Measurements from ENCODE around the gene NTSR1.
A peak's percentile ranks its signal among the peaks of the same experiment; 100 is the strongest.

NTSR1 gene

GRCh38 chr20:62685781-62686555 is 22.7 kb upstream of the NTSR1 start:
- peak; percentile 46 for DNase-seq
- Histone ChIP-seq H3K9me3 (no peaks in the 10 kb centered on the region), H3K4me3 (ENCODE audit: low read depth, low read length) (no peak overlapping the region), H3K27me3 (no peaks in the 10 kb centered on the region), H3K36me3 (no peaks in the 10 kb centered on the region), H3K4me1 (peaks cover 6% of the 10 kb centered on the region; the same call in 1 of the 2 replicates)
- TF ChIP-seq, protein P1, sequence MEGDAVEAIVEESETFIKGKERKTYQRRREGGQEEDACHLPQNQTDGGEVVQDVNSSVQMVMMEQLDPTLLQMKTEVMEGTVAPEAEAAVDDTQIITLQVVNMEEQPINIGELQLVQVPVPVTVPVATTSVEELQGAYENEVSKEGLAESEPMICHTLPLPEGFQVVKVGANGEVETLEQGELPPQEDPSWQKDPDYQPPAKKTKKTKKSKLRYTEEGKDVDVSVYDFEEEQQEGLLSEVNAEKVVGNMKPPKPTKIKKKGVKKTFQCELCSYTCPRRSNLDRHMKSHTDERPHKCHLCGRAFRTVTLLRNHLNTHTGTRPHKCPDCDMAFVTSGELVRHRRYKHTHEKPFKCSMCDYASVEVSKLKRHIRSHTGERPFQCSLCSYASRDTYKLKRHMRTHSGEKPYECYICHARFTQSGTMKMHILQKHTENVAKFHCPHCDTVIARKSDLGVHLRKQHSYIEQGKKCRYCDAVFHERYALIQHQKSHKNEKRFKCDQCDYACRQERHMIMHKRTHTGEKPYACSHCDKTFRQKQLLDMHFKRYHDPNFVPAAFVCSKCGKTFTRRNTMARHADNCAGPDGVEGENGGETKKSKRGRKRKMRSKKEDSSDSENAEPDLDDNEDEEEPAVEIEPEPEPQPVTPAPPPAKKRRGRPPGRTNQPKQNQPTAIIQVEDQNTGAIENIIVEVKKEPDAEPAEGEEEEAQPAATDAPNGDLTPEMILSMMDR (IDR thresholded peaks at IDR 0.05; ENCODE audit: low read depth, low read length) = no peak

DNA sequence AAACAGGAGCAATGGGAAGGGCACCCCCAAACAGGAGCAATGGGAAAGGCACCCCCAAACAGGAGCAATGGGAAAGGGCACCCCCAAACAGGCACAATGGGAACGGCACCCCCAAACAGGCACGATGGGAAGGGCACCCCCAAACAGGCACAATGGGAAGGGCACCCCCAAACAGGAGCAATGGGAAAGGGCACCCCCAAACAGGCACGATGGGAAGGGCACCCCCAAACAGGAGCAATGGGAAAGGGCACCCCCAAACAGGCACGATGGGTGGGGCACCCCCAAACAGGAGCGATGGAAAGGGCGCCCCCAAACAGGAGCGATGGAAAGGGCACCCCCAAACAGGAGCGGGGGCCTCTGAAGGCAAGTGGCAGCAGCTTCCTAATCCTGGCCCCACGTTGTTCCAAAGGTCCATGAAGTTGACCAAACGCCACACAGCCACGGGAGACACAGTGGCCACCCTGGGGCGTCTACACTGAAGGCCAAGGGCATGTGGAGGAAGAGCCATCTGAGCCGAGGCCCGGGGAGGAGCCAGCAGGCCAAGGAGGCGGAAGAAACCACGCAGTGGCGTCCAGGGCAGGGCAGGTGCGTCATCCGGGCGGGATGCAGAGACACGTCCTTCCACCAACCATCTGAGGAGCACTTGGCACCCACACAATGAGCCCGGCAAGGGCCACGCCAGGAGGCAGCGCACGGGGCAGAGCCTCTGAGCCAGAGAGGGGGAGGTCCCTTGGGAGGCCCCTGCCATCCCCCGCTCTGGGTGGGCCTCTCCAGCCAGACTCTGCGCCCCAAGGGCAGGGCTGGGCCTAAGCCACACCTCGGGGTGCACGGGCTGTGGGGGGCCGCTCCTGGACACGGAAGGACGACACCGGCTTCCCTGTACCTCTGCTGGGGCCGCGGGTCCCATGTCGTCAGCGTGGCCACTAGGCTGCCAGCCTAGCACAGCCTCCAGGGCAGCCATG is 21.5 kb upstream of the NTSR1 start:
- no peak for DNase-seq
- no peaks in the 10 kb centered on the region for H3K36me3 ChIP-seq
- H3K27me3 ChIP-seq = no peaks in the 10 kb centered on the region
- TF ChIP-seq, protein P1 (IDR thresholded peaks at IDR 0.05; ENCODE audit: low read depth, low read length) = no peak
- H3K4me3 ChIP-seq (ENCODE audit: low read depth, low read length) = no peak overlapping the region
- no peaks in the 10 kb centered on the region for H3K9me3 ChIP-seq
- peaks cover 9% of the 10 kb centered on the region; the same call in 1 of the 2 replicates for H3K4me1 ChIP-seq

GRCh38 chr20:62688083-62688482 is 20.6 kb upstream of the NTSR1 start:
- no peak overlapping the region for H3K4me3 ChIP-seq (ENCODE audit: low read depth, low read length)
- DNase-seq = no peak
- H3K36me3 ChIP-seq = no peaks in the 10 kb centered on the region
- no peaks in the 10 kb centered on the region for H3K9me3 ChIP-seq
- TF ChIP-seq, protein P1 (IDR thresholded peaks at IDR 0.05; ENCODE audit: low read depth, low read length) = no peak
- H3K27me3 ChIP-seq = no peaks in the 10 kb centered on the region
- H3K4me1 ChIP-seq = peaks cover 9% of the 10 kb centered on the region; the same call in 1 of the 2 replicates

DNA sequence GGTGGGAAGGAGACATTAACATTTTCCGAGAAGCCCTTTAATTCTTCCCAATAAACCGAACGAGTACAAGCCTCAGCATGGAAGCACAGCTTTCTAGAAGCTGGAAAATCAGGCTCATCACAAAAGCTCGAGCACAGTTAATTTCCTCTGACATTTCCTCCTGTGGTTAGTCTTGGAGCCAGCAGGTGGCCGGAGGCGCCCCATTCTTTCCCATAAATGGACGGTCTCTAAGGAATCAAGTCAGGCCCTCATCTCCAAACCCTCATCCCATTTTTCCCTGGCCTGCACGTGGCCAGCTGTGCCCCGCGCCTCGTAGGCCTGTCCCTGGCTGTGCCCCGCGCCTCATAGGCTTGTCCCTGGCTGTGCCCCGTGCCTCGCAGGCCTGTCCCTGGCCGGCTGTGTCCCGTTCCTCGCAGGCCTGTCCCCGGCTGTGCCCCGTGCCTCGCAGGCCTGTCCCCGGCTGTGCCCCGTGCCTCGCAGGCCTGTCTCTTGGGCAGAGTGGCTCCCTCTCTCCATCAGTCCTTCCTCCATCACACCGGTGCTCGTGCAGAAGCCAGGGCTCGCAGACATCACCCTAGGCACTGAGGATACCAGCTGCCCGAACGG is 19.7 kb upstream of the NTSR1 start:
- H3K4me1 ChIP-seq = peaks cover 9% of the 10 kb centered on the region; the same call in 1 of the 2 replicates

DNA sequence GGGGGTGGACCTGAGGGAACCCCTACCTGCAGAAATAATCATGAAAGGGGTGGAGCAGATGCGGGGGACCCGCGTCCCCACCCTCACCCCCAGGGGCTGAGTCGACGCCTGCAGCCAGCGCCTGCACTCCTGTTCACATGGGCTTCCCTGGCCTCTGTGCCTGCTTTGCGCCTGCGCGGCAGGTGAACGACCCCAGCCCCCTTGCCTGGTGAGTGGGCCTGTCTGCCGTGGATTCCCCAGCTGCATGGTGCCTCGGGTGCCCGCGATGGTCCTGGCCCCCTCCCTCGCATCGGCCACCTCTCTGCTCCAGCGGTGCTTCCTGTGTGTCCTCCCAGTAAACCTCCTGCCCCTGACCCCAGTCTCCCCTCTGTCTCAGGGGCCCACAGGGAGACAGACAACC is 18.8 kb upstream of the NTSR1 start:
- Histone ChIP-seq H3K9me3 (no peaks in the 10 kb centered on the region), H3K27me3 (no peaks in the 10 kb centered on the region), H3K4me1 (peaks cover 9% of the 10 kb centered on the region; the same call in 1 of the 2 replicates), H3K36me3 (no peaks in the 10 kb centered on the region), H3K4me3 (ENCODE audit: low read depth, low read length) (no peak overlapping the region)
- no peak for DNase-seq
- TF ChIP-seq, protein P1 (IDR thresholded peaks at IDR 0.05; ENCODE audit: low read depth, low read length) = no peak

More for the DNA sequence above, 19.7 kb upstream of the NTSR1 start:
- TF ChIP-seq, protein P1 (IDR thresholded peaks at IDR 0.05; ENCODE audit: low read depth, low read length) = 0 out of 2 replicates have a peak, but pooled peaks have one; percentile 12
- H3K27me3 ChIP-seq = no peaks in the 10 kb centered on the region
- H3K9me3 ChIP-seq = no peaks in the 10 kb centered on the region
- no peak overlapping the region for H3K4me3 ChIP-seq (ENCODE audit: low read depth, low read length)
- no peak for DNase-seq
- H3K36me3 ChIP-seq = no peaks in the 10 kb centered on the region

All from BE2C (cell line).